SKM-1 treated with dmso at 0.1 percent for 144 hours (cell line): ENCODE results near the gene HES1.

Experiments
- DNase-seq: peaks from one replicate; lab custom pipeline; 2025; ENCODE audit not compliant: unreplicated experiment; lab: John Stamatoyannopoulos, UW

Gene HES1

DNA sequence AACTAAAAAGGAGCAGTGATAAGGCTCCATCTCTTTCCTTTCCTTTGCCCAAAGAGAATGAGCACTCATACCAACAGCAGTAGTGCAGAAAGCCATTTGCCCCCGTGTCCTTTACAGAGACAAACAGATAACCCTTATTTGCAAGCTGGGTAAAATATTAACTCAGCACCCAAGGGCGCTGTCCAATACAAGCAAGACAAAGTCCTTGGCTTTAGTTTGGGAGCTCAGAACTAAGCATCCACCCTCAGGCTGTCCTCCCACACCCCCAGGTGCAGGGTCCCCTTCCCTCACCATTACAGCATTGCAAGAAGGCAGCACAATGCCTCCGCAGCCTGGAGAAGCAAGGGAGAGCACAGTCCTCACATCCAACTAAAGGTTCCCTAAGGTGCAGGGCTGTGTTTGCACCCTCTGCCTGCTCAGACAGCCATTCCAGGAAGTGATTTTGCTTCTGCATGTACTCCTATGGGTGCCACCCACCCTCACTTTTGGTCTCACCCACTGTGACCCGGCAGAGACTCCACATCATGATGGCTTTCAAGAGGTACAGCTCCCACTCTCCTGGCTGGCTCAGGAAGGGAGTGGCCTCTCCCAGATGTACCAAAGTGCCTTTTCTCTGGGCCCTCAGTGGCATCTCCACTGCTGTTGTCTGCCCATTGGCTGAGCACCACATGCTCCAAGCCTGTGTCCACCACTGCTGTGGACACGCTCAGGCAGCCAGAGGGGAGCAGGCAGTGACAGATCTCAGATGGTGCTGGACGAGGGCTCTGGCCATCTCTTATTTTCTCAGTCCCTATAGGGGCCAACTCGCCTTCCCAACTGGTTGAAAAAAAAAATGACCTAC, 34.1 kb upstream of the HES1 start:
- no peak for DNase-seq

DNA sequence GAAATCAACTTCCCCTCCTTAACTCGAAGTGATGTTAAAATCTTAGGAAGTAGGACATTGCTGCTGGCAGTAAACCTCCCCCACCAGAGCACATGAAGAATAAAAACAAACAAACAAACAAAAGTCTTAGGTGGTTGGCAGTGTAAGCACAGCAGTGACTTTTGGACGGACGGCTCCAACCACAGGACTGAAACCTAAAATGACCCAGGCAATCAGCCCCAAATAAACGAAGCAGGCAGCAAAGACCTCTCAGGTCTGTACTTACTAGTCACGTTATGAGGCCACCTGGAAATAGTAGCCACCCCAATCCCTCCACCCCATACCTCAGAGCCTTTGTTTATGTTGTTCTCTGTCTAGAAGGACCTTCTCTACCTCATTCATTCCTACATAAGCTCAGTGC, 33.5 kb upstream of the HES1 start:
- DNase-seq = no peak

DNA sequence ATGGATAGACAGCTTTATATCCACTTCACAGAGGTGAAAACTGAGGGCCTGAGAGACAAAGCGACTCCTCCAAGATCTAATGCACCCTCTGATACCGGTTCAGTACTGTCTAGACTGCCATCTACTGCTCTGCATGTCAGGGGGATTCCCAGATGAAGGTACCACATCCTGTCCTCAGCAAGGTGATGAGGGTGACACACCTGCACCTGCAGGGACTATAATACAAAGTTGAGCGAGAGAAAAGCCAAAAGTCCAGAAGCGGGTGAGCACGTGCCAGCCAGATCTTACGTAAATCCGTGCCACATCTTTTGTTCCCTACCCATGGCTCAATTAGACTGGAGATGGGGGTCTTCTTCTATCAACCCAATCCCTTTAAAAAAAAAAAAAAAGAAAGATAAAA, 32.4 kb upstream of the HES1 start:
- no peak for DNase-seq

DNA sequence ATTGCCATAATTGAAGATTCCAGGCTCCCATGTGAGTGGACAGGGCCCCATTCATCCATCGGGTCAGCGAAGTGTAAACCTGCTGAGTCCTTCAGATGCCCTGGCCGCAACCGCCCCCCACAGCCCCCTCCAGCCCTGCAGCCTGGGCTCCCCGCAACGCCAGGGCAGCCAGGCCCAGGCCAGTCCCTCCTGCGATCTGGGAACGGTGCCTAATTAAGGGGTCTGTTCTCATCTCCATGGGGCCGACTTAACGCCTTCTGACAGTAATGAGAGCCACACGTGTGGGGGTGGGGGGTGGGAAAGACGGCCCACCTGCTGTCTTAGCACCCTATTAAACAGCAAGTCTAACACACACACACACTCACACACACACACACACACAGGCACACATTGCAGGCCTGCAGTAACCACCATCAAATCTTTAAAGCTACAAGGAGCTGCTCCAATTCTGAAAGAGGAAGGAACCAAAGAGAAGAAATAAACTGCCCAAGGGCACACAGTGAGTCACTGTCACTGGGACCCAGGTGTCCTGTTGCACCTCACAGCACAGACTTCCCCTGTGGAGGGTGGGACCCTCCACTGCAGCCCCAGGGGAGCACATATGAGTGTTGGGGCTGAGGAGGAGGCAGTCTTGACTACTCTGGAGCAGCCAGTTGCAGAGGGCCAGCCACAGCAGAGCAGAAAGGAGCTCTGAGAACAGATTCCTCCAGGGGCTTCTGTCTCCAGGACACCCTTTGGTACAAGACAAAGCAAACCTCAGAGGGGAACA, 31.8 kb upstream of the HES1 start:
- DNase-seq = peak; percentile 24

- DNase-seq = no peak
Measured at GRCh38 chr3:194105292-194105691, 30.7 kb upstream of the HES1 start.

DNA sequence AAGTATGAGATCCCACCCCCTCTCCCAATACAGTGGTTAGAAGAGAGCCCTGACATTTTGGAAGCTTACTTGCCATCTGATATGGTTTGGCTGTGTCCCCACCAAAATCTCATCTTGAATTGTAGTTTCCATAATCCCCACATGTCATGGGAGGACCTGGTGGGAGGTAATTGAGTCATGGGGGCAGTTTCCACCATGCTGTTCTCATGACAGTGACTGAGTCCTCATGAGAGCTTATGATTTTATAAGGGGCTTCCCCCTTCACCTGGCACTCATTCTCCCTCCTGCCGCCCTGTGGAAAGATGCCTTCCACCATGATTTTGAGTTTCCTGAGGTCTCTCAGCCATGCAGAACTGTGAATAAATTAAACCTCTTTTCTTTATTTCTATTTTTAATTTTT, 28.8 kb upstream of the HES1 start:
- DNase-seq = no peak

DNA sequence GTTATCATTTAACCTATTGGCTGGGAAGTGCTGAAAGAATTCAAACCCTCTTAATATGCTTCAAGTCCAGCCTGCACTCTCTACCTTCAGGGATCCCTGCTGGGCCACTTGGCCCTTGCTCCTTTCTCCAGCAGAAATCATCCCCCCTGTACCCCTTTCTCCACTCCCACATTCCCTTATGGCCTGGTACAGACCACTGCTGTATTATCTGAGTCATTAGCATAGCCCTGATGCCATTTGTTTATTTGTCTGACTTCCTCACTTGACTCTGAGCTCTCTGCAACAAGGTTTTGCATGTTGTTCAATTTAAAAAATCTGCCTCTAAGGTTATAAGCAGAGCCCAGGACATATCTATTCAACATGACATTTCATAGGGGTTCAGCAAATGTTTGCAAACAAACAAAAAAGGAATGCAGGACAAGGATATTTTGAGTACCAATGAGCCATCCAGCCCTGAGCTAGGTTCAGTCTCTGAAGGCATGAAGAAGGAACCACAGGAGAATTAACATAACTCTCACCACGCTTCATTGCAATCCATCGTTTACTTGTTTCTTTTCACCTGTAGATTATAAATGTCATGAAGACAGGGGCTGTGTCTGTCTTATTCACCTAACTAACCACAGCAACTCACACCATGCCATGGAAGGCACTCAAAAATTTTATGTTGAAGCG, 26.6 kb upstream of the HES1 start:
- DNase-seq = no peak

DNA sequence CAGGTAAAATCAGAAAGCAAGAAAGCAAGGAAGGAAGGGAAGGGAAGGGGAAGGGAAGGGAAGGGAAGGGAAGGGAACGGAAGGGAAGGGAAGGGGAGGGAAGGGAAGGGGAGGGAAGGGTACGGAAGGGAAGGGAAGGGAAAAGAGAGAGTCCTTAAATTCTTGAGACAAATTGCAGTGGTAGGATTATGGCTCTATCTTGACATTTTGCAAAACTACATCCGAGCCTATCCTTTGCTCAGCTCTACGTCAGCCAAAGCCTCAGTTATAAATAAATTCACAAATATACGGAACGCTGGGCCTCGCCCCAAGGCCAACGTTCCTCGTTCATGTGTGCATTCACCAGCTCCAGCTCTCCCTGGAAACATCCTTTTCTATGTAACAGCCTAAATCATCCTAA, 25.5 kb upstream of the HES1 start:
- no peak for DNase-seq

- no peak for DNase-seq
Measured at GRCh38 chr3:194111336-194111735, 24.6 kb upstream of the HES1 start.

DNA sequence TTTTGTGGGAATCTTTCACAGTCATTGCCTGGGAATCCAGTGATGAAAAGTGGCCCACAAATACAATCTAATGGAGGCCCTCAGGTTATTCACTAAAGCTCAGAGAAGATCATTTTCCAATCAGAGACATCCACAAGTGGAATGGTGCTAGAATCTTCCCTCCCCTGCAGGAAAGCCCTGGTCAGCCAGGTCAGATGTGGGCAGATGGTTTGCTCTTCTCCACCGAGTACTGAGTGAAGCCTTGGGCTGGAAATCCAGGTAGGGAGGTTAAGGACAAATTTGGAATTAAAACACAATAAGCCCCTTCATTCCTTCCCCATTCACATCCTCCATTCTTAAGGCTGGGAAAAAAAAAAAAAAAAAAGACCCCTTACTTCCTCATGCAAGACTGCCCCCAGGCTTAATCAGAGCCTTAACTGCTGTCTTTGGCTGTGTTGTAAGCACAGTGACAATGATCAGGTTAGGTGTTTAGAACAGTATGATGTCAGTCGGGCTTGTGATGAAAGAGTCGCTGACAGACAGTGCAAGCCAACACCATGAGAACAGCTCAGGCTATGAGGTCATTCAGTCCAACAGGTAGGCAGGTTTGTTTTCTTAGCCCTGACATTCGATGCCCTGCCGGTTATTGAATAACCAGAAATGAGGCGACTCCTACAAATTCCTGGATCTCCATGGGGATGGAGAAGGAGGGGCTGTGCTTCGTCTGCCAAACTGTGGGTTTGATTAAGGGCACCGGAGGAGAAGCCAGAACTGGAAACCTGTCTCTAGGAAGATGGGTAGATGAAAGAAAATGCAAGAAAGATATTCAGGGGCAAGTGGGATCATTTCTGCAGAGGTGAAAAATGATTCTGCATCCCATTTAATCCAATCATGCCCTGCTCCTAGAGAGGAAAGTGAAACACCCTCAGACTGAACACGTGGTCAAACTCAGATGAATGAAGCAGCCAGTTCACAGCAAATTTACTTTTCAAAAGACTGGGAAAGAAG, 23.5 kb upstream of the HES1 start:
- DNase-seq = no peak

- no peak for DNase-seq
Measured at GRCh38 chr3:194114123-194114522, 21.8 kb upstream of the HES1 start.

GRCh38 chr3:194117104-194117845, 18.7 kb upstream of the HES1 start:
- no peak for DNase-seq

DNA sequence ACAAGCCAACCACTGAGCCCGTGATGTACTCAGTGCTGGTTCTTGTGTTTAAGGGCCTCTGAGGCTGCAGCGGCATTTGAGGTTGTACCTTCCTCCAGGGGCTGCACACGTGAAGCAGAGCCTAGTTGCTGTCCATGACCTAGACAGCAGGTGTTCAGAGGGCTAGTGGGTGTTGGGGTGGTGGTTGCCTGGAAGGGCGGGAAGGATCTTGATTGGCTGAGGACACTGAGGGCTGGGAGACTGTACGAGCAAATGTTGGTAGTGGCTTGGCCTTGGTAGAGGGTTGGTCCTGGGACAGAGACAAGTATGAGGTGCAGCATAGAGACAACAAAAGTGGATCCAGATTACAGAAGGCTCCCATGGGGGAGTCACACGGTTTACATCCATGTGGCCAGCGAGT, 17.0 kb upstream of the HES1 start:
- no peak for DNase-seq

GRCh38 chr3:194119831-194120590, 15.9 kb upstream of the HES1 start:
- DNase-seq = no peak

DNA sequence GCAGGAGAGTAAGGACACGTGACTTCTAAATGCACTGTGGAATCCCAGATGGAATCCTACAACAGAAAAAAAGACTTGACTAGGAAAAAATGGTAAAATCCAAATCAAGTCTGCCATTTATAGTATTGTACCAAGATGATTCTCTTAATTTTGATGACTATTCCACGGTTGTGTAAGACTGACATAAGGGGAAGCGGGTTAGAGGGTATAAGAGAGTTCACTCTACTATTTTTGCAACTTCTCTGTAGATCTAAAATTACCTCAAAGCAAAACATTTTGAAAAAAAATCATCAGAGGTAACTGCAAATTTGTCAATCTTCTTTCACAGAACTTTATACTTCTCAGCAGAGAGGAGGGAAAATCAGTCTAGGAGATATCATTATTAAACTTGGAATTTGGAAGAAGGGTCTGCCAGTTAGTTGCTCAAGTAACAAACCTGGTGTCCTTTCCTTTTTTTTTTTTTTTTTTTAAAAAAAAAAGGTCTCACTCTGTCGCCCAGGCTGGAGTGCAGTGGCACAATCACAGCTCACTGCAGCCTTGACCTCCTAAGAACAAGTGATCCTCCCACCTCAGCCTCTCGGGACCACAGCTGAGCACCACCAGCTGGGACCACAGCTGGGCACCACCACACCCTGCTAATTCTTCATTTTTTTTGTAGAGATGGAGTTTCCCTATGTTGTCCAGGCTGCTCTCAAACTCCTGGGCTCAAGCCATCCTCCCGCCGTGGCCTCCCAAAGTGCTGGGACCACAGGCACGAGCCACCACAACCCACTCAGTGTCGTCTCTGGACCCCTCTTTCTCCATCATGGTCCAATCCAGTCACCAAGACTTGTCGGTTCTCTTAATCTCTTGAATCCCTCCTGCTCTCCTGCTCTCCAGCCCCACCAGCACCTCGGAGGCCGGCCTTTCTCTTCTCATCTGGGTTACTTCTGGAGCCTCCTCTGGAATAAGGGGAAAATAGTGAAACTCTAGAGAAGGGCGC, 14.9 kb upstream of the HES1 start:
- DNase-seq = peak; percentile 44

DNA sequence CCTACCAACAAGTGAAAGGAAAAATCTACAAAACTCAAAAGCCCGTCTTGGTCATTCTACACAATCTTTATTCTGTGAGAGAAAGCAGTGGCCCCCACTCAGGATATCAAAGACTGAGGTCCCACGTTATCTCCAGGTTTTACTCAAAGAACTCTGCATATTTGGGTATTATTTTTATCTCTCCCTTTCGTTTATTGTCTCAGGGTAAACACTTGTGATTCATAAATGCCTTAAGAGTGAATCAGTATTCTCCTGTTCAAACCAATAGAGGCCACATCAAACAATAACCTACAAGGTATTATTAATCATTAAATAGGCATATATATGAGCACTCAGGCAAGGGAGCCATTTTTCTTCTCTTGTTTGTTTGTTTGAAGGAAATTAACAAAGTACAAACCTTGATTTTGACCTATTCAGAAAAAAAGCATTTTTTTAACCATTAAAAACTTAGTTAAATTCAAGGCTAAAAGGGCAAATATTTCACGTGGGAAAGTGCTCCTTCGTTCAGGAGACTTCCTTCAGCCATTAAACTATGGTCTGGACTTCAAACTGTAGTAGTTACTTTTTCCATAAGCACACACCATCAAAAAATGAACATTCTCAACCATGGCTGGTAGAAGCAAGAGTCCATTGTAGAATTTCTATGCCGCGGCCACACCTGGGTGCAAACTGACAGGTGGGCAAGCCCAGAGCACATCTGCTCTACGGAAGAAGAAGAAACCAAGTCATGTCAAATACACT, 13.9 kb upstream of the HES1 start:
- no peak for DNase-seq

DNA sequence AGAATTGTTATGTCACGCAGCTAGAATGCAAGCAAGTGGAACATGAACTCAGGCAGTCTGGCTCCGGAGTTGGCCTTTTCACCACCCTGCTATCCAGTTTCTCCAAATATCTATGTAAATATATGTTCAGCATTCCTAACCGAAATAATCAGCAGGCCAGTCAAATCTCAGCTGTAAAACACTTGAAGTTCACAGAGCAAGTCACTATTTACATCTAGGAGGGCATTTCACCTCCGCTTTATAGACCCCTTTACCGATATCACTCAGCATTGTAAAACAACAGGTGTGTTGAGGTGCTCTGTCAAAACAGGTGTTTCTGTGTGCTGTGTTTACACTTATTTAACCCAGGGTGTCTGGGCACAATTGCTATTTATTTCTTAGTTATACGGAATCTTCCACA, 12.2 kb upstream of the HES1 start:
- DNase-seq = no peak
